NCI-H748 (cell line): ENCODE data around the gene SOD3.

Experiments
- DNase-seq: peaks from one replicate; lab custom pipeline; 2025; ENCODE audit not compliant: unreplicated experiment; lab: John Stamatoyannopoulos, UW

Gene SOD3

GRCh38 chr4:24774452-24774851 is 20.9 kb upstream of the SOD3 start:
- DNase-seq: no peak

DNA sequence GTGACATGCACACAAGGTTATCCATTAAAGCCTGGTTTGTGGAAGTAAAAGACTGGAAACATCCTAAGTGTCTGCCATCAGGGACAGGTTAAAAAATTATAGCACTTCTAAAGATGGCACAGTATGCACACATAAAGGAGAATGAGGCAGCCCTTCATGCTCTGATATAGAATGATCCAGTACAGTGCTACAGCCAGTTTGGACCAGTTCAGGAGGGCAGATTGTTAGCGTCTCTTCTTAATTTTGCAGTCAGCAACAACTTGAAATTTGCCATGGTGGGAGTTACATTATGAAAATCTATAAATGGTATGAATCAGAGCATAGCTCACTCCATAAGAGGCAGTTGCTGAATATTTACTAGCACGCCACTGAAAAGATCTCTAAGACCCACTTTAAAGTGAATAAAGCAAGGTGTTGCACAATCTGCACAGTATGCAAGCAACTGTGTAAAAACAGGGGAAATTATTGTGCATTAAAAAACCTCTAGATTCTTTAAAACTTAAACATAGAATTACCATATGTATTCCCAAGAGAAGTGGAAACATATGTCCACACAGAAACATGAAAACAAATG is 20.3 kb upstream of the SOD3 start:
- DNase-seq: no peak

DNA sequence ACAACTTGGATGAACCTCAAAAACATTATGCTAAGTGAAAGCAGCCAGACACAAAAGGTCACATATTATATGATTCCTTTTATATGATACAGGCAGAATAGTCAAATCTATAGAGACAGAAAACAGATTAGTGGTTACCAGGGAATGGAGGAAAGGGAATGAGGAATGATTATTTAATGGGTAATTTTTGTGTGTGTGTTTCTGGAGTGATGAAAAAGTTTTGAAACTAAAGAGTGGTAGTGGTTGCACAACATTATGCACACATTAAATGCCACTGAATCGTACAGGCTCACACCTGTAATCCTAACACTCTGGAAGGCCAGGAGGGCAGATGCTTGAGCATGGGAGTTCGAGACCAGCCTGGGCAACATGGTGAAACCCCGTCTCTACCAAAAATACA is 19.6 kb upstream of the SOD3 start:
- no peak for DNase-seq

GRCh38 chr4:24777536-24778463 is 17.6 kb upstream of the SOD3 start:
- DNase-seq: no peak

- DNase-seq: no peak
Observed at GRCh38 chr4:24778464-24779225, 16.7 kb upstream of the SOD3 start.

GRCh38 chr4:24780936-24781495 is 14.4 kb upstream of the SOD3 start:
- no peak for DNase-seq

- DNase-seq: no peak
Observed at GRCh38 chr4:24781999-24782745, 13.2 kb upstream of the SOD3 start.

DNA sequence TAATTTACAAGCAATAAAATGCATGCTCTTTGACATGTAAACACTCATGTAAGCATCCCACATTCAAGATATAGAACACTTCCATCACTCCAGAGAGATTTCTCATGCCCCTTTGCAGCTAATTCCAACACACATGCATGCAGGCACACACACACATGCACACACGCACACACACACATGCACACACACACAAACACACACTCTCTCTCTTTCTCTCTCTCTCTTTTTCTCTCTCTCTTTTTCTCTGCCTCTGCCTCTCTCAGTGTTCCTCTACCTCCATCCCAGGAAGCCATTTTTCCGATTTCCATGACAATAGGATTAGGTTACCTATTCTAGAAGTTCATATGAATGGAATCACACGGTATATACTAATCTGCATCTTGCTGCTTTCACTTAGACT is 11.9 kb upstream of the SOD3 start:
- DNase-seq: no peak

DNA sequence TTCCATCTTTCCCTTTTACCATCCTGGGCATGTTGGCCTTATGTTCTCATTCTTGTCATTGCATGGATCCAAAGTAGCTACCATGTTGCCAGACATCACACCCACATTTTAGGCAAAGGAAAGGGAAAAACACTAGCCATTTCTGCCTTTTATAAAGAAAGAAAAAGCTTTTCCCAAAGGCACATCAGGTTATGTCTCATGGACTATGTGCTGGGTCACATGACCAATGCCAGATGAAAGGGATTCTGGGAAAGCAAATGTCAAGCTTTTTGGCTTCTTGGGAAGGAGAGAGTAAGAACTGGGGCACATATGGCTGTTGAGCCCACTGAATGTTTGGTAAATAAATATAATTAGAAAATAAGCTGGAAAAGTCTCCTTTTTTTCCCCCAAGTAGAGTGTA is 4.3 kb upstream of the SOD3 start:
- no peak for DNase-seq

DNA sequence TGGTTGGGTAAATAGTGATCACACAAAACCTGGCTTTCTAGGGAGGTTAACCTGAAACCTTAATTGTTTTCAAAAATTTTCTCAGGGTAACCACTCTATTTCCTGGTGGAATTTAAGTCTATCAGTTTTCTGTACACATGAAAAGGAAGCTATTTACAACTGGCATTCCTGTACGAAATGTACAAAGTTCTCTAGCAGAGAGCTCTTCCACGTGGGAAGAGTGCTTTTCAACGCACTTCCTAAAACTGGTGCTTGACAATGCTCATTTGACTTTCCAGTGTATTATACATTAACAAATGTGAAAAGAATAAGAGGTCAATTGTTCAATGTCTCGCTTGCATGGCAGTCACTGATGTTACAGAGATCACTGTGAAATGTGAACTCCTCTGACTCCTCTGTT is 2.8 kb upstream of the SOD3 start:
- no peak for DNase-seq

DNA sequence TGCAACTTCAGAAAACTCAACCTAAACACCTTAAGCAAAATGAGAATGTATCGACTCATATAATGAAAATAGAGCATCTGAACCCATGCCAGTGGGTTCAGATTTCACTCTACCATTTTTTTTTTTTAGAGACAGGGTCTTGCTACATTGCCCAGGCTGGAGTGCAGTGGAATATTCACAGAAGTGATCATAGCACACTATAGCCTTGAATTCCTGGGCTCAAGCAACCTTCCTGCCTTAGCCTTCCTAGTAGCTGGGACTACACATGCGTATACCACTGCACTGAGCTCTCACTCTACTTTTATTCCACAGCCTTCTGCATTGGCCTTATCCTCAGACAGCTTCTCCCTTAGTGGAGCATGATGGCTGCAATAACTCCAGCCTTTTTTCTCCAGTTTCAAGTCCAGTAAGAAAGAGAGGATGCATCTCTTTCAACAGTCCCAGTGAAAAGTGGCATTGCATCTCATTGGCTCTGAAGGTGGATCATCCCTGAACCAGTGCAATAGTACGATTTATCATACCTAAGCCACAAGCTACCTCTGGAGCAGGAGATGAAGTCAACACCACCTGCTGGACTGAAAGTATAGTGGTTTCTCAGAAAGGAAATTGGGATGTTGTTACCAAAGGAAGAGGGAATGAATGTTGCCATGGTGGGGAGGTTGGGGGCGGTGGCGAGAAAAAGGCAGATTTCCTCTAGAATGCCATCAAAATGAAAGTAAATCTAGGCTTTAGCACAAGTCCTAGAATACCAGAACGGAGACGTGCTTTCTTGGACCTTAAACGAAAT is 2.0 kb upstream of the SOD3 start:
- DNase-seq: peak; percentile 1

GRCh38 chr4:24794051-24794450 is 1.3 kb upstream of the SOD3 start:
- no peak for DNase-seq

GRCh38 chr4:24794480-24794879 is 893 bp upstream of the SOD3 start:
- no peak for DNase-seq

- no peak for DNase-seq
Observed at GRCh38 chr4:24795666-24796381, 451 bp downstream of the SOD3 start.

DNA sequence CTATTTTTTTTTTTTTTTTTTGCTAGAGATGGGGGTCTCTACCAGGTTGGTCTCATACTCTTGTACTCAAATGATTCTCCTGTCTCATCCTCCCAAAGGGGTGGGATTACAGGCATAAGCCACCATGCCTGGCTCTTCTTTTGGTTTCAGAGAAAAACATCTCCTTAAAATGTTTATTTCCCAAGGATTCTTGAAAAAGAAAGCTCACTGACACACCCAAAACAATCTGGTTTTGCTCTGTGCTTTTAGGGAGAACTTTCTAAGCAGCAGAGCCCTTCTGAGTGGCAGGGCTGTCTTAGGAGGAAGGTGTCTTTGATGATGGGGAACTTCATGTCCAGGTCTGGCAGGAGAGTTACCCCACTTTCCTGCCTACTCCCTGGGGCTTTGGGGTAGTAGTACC is 1.2 kb downstream of the SOD3 start:
- no peak for DNase-seq

DNA sequence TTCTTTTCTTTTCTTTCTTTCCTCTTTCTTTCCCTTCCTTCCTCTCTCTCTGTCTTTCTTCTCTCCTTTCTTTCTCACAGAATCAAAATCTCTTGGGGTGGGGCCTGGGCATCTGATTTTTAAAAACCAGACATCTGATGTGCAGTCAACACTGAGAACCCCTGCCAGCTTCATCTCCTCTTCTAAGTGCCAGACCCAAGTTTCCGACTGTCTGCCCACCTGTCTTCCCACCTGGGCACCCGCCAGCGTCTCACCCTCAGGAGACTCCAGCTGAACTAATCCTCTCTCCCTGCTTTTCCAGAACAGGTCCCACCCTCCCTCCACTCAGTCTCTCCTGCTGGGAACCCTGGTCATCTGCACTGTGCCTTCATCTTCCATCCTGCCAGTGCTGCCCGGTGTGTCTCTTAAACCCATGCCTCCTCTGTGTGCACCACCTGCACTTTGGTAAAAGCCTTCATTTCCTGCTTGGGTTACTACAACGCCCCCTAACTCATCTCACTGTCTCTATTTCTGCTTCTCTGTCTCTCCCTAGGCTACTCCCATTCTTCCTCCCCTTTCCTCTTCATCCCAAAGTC is 2.8 kb downstream of the SOD3 start:
- DNase-seq: no peak

GRCh38 chr4:24799196-24799543 is 3.8 kb downstream of the SOD3 start:
- no peak for DNase-seq

GRCh38 chr4:24799544-24800324 is 4.4 kb downstream of the SOD3 start:
- DNase-seq: no peak
